Measurements from ENCODE around the gene FAM216B.
A peak's percentile ranks its signal among the peaks of the same experiment; 100 is the strongest.
"Not testable (repeated sequence)": the region's sequence is repeated elsewhere in the genome, so short reads cannot be mapped to it uniquely, and the experiment has no call there.

Gene FAM216B

GRCh38 chr13:42781352-42781751 lies at the start of gene FAM216B:
FAM216B (plus strand) TSS chr13:42781584; CDS start chr13:42784068, 2,484 bp downstream.
- no peak for DNase-seq (ENCODE audit: low spot score)

GRCh38 chr13:42732073-42732472 lies 49.3 kb upstream of the FAM216B start:
- no peak for DNase-seq (ENCODE audit: low spot score)

GRCh38 chr13:42733046-42733445 lies 48.3 kb upstream of the FAM216B start:
- no peak for DNase-seq (ENCODE audit: low spot score)

GRCh38 chr13:42735010-42735409 lies 46.4 kb upstream of the FAM216B start:
- no peak for DNase-seq (ENCODE audit: low spot score)

GRCh38 chr13:42740753-42741152 lies 40.6 kb upstream of the FAM216B start:
- DNase-seq (ENCODE audit: low spot score) = peak; percentile 29

GRCh38 chr13:42741914-42742313 lies 39.5 kb upstream of the FAM216B start:
- no peak for DNase-seq (ENCODE audit: low spot score)

- DNase-seq (ENCODE audit: low spot score) = no peak
Observed at GRCh38 chr13:42745655-42746054, 35.7 kb upstream of the FAM216B start.

- no peak for DNase-seq (ENCODE audit: low spot score)
Observed at GRCh38 chr13:42746866-42747265, 34.5 kb upstream of the FAM216B start.

- no peak for DNase-seq (ENCODE audit: low spot score)
Observed at GRCh38 chr13:42747399-42747873, 33.9 kb upstream of the FAM216B start.

- peak; percentile 36 for DNase-seq (ENCODE audit: low spot score)
Observed at GRCh38 chr13:42750794-42751193, 30.6 kb upstream of the FAM216B start.

- no peak for DNase-seq (ENCODE audit: low spot score)
Observed at GRCh38 chr13:42751693-42752092, 29.7 kb upstream of the FAM216B start.

- DNase-seq (ENCODE audit: low spot score) = no peak
Observed at GRCh38 chr13:42752731-42753130, 28.7 kb upstream of the FAM216B start.

GRCh38 chr13:42753697-42754096 lies 27.7 kb upstream of the FAM216B start:
- no peak for DNase-seq (ENCODE audit: low spot score)

GRCh38 chr13:42754801-42755510 lies 26.4 kb upstream of the FAM216B start:
- DNase-seq (ENCODE audit: low spot score) = no peak

GRCh38 chr13:42757678-42758420 lies 23.5 kb upstream of the FAM216B start:
- no peak for DNase-seq (ENCODE audit: low spot score)

GRCh38 chr13:42758515-42758914 lies 22.9 kb upstream of the FAM216B start:
- DNase-seq (ENCODE audit: low spot score) = no peak

GRCh38 chr13:42760951-42761350 lies 20.4 kb upstream of the FAM216B start:
- DNase-seq (ENCODE audit: low spot score) = peak; percentile 24

GRCh38 chr13:42762251-42762650 lies 19.1 kb upstream of the FAM216B start:
- DNase-seq (ENCODE audit: low spot score) = no peak

- DNase-seq (ENCODE audit: low spot score) = no peak
Observed at GRCh38 chr13:42762917-42763316, 18.5 kb upstream of the FAM216B start.

- no peak for DNase-seq (ENCODE audit: low spot score)
Observed at GRCh38 chr13:42766016-42766415, 15.4 kb upstream of the FAM216B start.

GRCh38 chr13:42769650-42770049 lies 11.7 kb upstream of the FAM216B start:
- DNase-seq (ENCODE audit: low spot score) = no peak

- not testable (repeated sequence) for DNase-seq (ENCODE audit: low spot score)
Observed at GRCh38 chr13:42776558-42776957, 4.8 kb upstream of the FAM216B start.

GRCh38 chr13:42777467-42777866 lies 3.9 kb upstream of the FAM216B start:
- no peak for DNase-seq (ENCODE audit: low spot score)

Measured in globus pallidus (tissue), 1 donor.